GM21367 (cell line): Measurements from ENCODE around the gene MAPK12.
"Not testable (repeated sequence)": the region's sequence is repeated elsewhere in the genome, so short reads cannot be mapped to it uniquely, and the experiment has no call there.

ENCODE experiments used
- ATAC-seq: cut with Tn5 transposase; IDR thresholded peaks from one replicate; pipeline ENCODE4 v1.9.1; 2021; ENCODE audit not compliant: unreplicated experiment

MAPK12 gene

GRCh38 chr22:50217543-50218152 is 43.8 kb downstream of the MAPK12 start:
- ATAC-seq = no peak

GRCh38 chr22:50216684-50217520 is 44.6 kb downstream of the MAPK12 start:
- no peak for ATAC-seq

- no peak for ATAC-seq
Observed at GRCh38 chr22:50216055-50216683, 45.3 kb downstream of the MAPK12 start.

- no peak for ATAC-seq
Observed at GRCh38 chr22:50215297-50216054, 46.0 kb downstream of the MAPK12 start.

GRCh38 chr22:50213263-50213662 is 48.2 kb downstream of the MAPK12 start:
- ATAC-seq = no peak

GRCh38 chr22:50211147-50211546 is 50.3 kb downstream of the MAPK12 start:
- no peak for ATAC-seq

- ATAC-seq = no peak
Observed at GRCh38 chr22:50210378-50211139, 50.9 kb downstream of the MAPK12 start.

DNA sequence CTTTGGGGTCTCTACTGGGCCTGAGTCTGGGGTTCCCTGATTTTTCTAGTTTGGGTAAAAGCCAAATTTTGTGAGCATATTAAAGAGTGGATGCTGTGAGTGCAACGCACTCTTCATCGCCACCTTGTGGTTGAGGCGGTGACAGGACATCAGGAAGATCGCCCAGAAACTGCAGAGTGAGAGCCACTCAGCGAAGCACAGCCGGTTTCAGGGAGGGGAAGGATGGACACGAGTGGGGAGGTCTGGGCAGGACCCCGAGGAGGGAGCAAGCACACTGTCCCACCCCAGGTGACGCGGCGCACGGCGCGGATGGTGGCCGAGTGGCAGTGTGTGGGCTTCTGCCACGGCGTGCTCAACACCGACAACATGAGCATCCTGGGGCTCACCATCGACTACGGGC is 51.6 kb downstream of the MAPK12 start:
- ATAC-seq = no peak

- ATAC-seq = no peak
Observed at GRCh38 chr22:50208939-50209892, 52.3 kb downstream of the MAPK12 start.

- ATAC-seq = no peak
Observed at GRCh38 chr22:50208430-50208938, 53.0 kb downstream of the MAPK12 start.

- no peak for ATAC-seq
Observed at GRCh38 chr22:50207383-50208140, 53.9 kb downstream of the MAPK12 start.

DNA sequence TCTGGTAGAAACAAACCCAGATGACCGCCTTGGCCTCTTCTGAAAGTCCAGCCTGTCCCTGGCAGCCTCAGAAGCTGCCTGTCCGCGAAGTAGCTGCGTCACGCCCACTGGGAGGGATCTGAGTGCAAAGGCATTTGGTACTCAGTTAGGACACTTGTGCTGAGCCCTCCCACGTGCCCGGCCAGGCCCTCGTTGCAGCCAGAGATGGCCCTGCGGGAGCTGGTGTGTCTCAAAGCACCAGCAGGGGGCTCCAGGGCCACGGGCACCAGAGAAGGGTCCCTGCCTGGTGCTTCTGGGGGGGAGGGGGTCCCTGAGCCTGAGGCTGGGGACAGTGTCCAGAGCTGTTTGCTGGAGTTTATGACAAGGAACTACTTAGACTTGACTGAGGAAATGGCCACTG is 54.9 kb downstream of the MAPK12 start:
- ATAC-seq = no peak

- no peak for ATAC-seq
Observed at GRCh38 chr22:50205781-50206569, 55.5 kb downstream of the MAPK12 start.

- ATAC-seq = not testable (repeated sequence)
Observed at GRCh38 chr22:50204998-50205397, 56.5 kb downstream of the MAPK12 start.

DNA sequence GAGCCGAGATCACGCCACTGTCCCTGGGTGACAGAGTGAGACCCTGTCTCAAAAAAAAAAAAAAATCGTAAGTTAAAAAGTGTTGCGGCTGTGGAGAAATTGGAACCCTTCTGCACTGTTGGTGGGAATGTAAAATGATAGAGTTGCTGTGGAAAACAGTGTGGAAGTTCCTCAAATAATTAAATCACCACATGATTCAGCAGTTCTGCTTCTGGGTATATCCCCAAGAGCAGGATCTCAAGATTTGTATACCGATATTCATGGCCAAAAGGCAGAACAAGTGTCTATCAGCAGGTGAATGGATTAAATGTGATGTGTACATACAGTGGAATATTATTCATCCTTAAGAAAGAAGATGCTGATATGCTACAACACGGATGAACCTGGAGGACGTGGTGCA is 56.9 kb downstream of the MAPK12 start:
- no peak for ATAC-seq

DNA sequence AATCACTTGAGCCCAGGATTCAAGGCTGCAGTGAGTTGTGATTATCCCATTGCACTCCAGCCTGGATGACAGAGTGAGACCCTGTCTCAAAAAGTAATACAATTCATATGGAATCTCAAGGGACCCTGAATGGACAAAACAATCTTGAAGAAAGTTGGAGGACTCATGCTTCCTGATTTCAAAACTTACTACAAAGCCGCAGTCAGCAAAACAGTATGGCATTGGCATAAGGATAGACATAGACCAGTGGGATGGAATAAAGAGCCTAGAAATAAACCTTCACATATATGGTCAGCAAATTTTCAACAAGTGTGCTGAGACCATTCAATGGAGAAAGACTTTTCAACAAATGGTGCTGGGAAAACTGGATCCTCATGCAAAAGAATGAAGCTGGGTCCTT is 58.2 kb downstream of the MAPK12 start:
- no peak for ATAC-seq
